ENCODE measurements around the gene ID3. TPM values are rescaled to one million over a fixed set of nuclear protein-coding genes. Genes with fewer than 3 reads are reported as not detected.
"Not testable (repeated sequence)": the region's sequence is repeated elsewhere in the genome, so short reads cannot be mapped to it uniquely, and the experiment has no call there.

Gene ID3
- total RNA-seq, 1 donor from 2014 or later, result 80.4 TPM

GRCh38 chr1:23546897-23547584 is 12.3 kb downstream of the ID3 start:
- DNase-seq, result no peak

- DNase-seq, result no peak
Observed at GRCh38 chr1:23545851-23546250, 13.4 kb downstream of the ID3 start.

- DNase-seq, result peak; percentile 70
Observed at GRCh38 chr1:23544444-23545389, 14.6 kb downstream of the ID3 start.

GRCh38 chr1:23543707-23544443 is 15.4 kb downstream of the ID3 start:
- DNase-seq, result no peak

- not testable (repeated sequence) for DNase-seq
Observed at GRCh38 chr1:23542940-23543339, 16.4 kb downstream of the ID3 start.

- peak; percentile 81 for DNase-seq
Observed at GRCh38 chr1:23539698-23540266, 19.5 kb downstream of the ID3 start.

GRCh38 chr1:23537296-23537973 is 21.9 kb downstream of the ID3 start:
- peak; percentile 7 for DNase-seq

- no peak for DNase-seq
Observed at GRCh38 chr1:23533246-23534023, 25.9 kb downstream of the ID3 start.

GRCh38 chr1:23531562-23532094 is 27.7 kb downstream of the ID3 start:
- no peak for DNase-seq

GRCh38 chr1:23530747-23531561 is 28.3 kb downstream of the ID3 start, which contains the start of gene E2F2:
E2F2 (minus strand) TSS chr1:23531233; CDS start chr1:23530793, 440 bp downstream.
- peak; percentile 75 for DNase-seq

GRCh38 chr1:23530087-23530746 is 29.1 kb downstream of the ID3 start:
- DNase-seq, result no peak

GRCh38 chr1:23529146-23530086 is 29.9 kb downstream of the ID3 start:
- DNase-seq, result no peak

GRCh38 chr1:23528250-23528978 is 30.9 kb downstream of the ID3 start:
- DNase-seq, result no peak

- no peak for DNase-seq
Observed at GRCh38 chr1:23527900-23528249, 31.4 kb downstream of the ID3 start.

- DNase-seq, result no peak
Observed at GRCh38 chr1:23527366-23527765, 31.9 kb downstream of the ID3 start.

GRCh38 chr1:23526329-23527041 is 32.8 kb downstream of the ID3 start:
- DNase-seq, result no peak

Measured in skin of body (tissue), 2 donors.